Left ventricle myocardium superior (tissue), 1 donor: Measurements from ENCODE around the gene ST3GAL2. TPM values are rescaled to one million over a fixed set of nuclear protein-coding genes. Genes with fewer than 3 reads are reported as not detected.
"Not testable (repeated sequence)": the region's sequence is repeated elsewhere in the genome, so short reads cannot be mapped to it uniquely, and the experiment has no call there.

Experiments
- ATAC-seq: fragments of 200-7000 bp; cut with Tn5 transposase; one replicate; pipeline ENCODE4 v1.9.1; 2020; ENCODE audit warnings: mild to moderate bottlenecking, moderate library complexity
- DNase-seq: peaks from one replicate; pipeline ENCODE4 v3.0.0-alpha.2; 2020
- intact Hi-C: fragments of 100-400 bp; cut with micrococcal nuclease; formaldehyde crosslinking; loops from one replicate; pipeline ENCODE4 v1.11.0; 2022
- total RNA-seq: library from RNA; stranded (reverse); fragmentation: NEBNext Ultra II Directional; extraction: Animal tissue kit (Norgen Biotek cat#: 25700); gene quantifications from one replicate; pipeline ENCODE4 v1.2.1, GENCODE V29; 2021
- donor health status: DM: no; HTN: yes; CAD: no; lungs with severe emphysema.

ST3GAL2 gene
- total RNA-seq, 1 donor from 2014 or later: 19.0 TPM

DNA sequence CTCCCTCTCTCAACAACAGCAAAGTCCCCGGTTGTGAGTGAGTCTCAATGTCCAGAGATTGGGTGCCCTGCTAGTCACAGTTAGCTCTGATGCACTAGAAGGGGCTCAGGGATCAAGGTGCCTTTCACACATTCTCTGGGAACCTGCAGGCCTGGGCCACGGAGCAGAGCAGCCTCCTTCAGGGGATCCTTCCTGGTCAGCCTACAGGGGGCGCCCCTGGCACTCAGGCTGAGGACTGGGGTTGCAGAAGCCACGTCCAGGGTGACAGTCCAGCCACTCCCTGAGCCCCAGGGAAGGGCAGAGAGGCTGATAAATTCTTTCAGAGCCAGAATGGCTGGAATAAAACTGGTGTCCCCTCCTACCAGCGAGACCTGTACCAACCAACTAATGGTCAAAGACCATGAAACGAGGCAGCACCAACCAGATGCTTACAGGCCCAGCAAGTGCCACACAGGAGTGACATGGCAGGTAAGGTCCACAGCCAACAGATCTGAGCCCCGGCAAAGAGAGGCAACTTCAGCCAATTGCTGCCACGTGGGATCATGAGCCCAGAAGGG, 43.5 kb downstream of the ST3GAL2 start:
- intact Hi-C loops: loop anchor here (10.0 kb wide), 1 partner anchor 49 kb away; no protein-coding TSS in a partner anchor
- ATAC-seq (peak; percentile 83), DNase-seq (peak; percentile 80)

DNA sequence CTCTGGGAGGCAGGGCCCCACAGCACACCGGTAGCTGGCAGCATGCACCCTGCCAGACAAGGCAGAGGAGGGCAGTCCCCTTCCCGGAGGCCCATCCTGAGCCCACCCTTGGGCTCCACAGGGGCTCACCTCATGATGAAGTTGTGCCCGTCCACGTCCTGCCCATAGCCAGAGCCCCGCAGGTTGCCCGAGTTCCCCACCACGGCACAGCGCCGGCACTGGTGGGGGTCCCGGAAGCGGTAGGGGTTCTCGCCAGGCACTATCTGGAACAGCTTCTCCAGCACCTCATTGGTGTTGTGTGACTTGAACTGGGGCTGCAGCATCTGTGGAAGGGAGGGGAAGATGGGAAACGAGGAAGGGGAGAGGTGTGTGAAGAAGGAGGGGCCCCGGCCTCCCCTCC, 44.0 kb downstream of the ST3GAL2 start:
- DNase-seq: no peak
- intact Hi-C loops: loop anchor here (10.0 kb wide), 1 partner anchor 50 kb away; no protein-coding TSS in a partner anchor
- ATAC-seq: no peak

DNA sequence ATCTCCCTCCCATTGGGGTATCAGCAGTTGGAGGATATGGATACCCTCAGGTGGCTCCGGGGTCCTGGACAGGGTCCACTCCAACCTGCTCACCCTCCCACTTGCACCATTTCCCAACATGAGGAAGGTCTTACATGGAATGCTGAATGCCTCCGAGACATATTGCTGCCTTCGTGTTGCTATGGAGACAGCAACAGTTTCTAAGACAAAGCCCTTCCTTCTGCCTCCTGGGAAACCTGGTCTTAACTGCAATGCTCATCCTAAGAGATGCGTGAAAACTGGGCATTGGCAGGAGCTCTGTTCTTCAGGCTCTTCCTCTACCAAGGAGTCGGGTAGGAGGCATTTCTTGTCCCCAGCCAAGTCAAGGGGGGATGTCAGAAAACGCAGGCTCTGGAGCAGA, 45.2 kb downstream of the ST3GAL2 start:
- no peak for ATAC-seq
- DNase-seq: no peak
- intact Hi-C loops: loop anchor here (10.0 kb wide), 1 partner anchor 51 kb away; no protein-coding TSS in a partner anchor

DNA sequence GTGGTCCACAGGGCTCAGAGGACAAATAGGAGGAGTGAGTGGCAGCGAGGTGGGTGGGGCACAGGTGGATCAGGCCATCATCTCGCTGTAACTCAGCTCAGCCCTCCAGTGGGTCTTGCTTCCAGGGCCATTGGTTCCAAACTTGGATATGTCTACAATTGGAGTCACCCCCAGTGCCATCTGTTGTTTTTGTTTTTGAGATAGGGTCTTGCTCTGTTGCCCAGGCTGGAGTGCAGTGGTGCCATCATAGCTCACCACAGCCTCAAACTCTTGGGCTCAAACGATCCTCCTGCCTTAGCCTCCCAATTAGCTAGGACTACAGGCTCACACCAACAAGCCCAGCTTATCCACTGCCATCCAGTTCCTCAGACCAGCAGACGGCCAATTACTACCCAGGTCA, 46.3 kb downstream of the ST3GAL2 start:
- no peak for ATAC-seq
- DNase-seq: no peak
- intact Hi-C loops: loop anchor here (10.0 kb wide), 1 partner anchor 52 kb away; no protein-coding TSS in a partner anchor

DNA sequence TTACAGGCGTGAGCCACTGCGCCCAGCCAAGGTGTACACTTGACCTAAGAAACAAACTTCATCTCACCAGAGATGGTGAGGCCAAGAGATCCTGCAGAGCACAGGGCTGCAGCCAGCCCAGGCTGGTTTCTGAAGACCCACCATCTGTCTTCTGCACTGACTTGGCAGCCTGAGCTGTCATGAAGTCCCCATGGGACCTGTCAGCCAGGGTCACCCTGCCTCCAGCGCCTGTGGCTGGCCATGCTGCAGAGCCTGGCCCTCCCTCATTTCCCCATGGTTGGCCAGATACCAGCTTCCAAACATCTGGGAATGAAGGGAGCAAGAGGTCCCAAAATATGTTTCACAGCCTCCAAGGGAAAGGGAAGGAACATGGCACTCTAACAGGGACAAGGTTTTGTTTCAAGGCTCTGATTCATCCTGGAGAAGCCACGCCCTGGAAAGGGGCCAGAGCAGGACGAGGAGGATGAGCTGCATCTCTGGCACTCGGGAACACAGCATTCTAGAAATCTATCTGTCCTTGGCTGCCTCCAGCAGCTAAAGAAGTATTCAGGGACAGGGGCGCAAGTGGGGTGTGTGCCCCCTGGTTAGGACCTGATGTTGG, 46.9 kb downstream of the ST3GAL2 start:
- ATAC-seq (peak; percentile 46), DNase-seq (peak; percentile 56)

DNA sequence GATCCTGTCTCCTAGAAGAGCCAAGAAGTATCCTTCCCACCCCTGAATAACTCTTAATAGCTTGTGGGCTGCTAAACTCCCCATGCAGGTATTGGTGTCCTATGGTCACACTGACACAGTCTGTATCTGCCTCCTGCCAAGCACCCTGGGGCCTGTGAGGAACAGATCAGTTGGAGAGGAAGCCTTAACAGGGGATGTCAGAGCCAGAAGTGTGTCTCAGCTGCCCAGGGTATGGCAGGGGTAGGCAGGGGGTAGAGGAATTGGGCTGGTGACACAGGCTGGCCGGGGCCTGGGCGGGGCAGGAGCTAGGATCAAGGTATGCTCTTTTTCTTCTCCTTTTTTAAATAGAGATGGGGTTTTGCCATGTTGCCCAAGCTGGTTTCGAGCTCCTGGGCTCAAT, 47.5 kb downstream of the ST3GAL2 start:
- DNase-seq (no peak), ATAC-seq (no peak)
- intact Hi-C loops: loop anchor here (10.0 kb wide), 1 partner anchor 53 kb away; no protein-coding TSS in a partner anchor

More for the DNA sequence above, 46.9 kb downstream of the ST3GAL2 start:
- intact Hi-C loops: loop anchor here (10.0 kb wide), 1 partner anchor 53 kb away; no protein-coding TSS in a partner anchor

DNA sequence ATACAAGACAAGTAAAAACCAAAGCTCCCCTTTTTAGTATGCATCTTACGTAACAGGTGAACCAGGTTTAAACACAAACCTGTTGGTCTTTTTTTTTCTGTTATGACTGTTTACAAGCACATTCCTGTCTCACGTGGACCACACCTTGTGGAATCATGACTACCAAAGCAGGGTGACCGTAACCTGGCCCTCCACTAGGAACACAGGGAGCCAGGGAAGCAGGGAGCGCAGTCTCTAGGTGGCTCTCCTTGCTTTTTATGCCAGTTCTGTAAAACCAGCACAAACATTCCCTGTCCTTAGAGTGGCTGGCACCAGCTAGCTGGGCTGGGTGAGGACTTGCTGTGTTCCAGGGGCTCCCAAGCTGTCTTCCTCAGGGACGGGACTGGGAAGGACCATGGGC, 48.1 kb downstream of the ST3GAL2 start:
- intact Hi-C loops: loop anchor here (10.0 kb wide), 1 partner anchor 54 kb away; no protein-coding TSS in a partner anchor
- no peak for ATAC-seq
- DNase-seq: no peak

DNA sequence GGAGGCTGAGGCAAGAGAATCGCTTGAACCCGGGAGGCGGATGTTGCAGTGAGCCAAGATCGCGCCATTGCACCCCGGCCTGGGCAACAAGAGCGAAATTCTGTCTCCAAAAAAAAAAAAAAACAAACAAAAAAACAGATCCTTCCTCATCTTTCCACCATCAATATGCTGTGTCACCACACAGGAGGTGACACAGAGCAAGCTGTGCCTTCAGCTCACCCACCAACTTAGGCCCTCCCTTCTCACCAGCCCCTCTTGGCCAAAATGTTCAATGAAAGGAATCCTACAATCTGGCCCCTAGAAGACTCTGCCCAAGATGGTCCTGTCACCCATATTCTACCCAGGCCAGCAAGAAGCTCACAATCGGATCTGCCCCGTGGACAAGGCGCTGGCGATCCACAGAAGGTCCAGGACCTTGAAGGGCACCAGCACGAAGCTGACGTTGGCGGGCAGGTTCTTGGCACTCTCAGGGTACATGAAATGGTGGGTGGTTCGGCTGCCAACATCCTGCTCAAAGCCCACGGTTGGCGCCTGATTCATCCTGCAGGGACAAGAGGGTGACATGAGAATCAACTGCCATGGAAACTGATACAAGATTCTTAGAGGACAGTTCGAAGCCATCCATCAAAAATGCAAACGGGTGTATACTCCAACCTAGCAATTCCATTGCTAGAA, 50.8 kb downstream of the ST3GAL2 start:
- intact Hi-C loops: no loop called here
- peak; percentile 14 for ATAC-seq
- DNase-seq: no peak

DNA sequence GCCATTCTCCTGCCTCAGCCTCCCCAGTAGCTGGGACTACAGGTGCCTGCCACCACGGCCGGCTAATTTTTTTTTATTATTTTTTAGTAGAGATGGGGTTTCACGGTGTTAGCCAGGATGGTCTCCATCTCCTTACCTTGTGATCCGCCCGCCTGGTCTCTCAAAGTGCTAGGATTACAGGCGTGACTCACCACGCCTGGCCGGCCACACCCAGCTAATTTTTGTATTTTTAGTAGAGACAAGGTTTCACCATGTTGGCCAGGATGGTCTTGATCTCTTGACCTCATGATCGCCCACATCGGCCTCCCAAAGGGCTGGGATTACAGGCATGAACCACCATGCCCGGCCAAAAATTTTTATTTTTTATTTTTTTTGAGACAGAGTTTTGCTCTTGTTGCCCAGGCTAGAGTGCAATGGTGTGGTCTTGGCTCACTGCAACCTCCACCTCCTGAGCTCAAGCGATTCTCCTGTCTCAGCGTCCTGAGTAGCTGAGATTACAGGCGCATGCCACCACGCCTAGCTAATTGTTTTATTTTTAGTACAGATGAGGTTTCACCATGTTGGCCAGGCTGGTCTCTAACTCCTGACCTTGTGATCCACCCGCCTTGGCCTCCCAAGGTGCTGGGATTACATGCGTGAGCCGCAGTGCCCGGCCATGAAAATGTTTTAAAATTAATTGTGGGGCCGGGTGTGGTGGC, 52.5 kb downstream of the ST3GAL2 start:
- DNase-seq (peak; percentile 48), ATAC-seq (peak; percentile 65)
- intact Hi-C loops: not testable (repeated sequence)

DNA sequence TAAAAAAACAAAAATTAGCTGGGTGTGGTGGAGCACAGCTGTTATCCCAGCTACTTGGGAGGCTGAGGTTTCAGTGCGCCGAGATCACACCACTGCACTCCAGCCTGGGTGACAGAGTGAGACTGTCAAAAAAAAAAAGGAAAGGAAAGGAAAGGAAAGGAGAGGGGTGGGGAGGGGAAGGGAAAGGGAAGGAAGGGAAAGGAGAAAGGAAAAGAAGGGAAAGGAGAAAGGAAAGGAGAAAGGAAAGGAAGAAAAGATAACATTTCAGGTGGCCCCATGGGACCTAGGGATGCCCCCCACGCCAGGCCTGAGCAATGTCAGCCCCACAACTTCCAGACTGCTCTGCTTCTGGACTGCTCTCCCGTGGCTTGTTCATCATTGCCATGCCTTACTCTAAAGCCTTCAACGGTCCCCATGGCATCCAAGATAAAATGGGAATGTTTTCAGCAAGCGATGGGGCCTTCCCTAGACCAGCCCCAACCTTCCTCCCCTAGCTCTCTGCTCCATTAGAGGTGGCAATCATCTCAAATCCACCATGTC, 55.4 kb downstream of the ST3GAL2 start:
- ATAC-seq: no peak
- intact Hi-C loops: no loop called here

DNA sequence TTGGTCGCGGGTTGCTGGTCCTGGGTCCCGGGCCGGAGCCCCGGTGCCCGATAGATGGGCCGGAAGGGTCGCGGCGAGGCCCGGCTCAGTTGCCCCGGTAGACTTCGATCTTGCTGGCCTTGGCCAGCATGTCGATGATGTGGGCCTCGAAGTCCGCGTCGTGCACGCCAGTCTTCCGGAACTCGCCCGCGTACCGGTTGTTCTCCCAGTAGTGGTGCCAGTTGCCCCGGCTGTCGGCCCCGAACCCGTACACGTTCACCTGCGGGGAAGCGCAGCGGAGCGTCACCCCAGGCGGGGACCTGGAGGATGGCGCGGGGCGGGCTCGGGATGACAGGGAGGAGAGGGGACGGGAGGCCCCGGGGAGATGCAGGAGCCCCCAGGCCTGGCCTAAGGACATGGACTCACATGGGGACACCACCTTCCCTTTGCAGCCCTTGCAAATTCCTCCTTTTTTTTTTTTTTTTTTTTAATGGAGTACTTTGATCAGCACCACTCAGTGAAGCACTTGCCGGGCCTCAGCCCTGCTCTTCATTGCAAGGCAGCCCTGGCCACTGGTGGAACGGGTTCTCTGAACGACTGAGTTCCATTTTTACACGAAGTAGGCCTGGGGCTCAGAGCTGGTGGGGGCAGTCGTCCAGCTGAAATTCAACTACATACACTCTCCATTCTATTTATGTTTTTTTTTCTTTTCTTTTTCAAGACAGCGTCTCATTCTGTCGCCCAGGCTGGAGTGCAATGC, 57.1 kb downstream of the ST3GAL2 start:
- ATAC-seq: peak; percentile 15
- DNase-seq: no peak
- intact Hi-C loops: no loop called here

More for the DNA sequence above, 55.4 kb downstream of the ST3GAL2 start:
- no peak for DNase-seq

DNA sequence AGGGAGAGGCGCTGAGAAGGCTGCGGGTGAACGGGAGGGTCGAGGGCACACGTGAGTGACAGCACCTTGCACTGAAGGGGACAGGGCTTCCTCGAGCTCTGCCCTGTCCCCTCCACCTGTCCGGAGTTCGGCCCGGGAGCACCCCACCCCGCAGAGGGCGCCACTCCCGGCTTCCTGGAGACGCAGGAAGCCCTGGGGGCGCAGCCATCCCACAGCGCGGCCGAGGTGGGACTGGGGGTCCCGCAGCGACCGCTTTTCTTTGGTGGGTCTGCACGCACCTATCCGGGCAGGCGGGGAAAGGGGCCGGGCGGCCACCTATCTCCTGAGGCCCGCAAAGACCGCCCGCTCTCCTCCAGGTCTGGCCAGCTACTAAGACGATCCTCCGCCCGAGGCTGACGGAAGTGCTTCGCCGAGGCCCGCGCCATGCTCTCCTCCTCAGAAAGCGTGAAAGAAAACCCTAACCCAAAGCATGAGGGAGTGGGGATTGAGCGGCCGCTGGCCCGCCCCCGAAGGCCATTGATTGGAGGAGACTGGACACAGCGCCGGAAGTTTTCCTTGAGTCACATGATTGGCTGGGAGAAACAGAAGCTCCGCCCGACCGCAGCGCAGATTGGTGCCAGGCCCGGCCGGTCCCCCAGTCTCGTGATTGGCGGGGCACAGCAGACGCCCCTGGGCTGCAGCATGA, 57.8 kb downstream of the ST3GAL2 start:
- ATAC-seq (peak; percentile 96), DNase-seq (peak; percentile 97)
- intact Hi-C loops: no loop called here

DNA sequence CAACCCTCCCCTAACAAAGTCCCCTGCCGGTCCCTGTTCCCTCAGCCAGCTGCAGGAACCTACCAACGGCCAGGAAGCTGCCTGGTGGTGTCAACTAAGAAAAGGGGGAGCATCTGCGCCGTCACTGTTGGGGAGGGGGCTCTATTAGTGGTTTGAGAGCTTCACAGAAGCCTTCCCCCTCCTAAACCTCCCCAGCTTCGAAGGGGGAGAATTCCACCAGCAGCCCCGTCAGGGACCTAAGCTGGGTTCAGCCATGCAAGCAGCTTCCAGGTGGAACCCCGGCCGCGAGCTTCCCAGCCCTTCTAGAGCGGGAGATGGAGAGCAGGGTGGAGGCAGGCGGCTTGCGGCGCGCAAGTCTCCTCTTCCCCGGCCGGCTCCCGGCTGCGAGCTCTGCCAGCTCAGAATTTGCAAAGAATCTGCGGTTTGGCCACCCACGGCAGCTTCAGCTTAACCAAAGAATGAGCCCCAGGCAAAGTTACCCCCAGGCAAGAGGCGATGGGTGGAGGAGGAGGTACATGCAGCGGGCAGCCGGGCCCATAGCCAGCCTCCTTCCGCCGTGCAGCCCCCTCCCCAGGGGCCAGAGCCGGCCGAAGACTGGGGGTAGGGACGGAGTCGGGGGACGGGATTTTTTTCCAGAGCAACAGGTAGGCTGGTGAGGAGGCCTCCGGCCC, 58.5 kb downstream of the ST3GAL2 start:
- peak; percentile 39 for ATAC-seq
- intact Hi-C loops: no loop called here
- DNase-seq: peak; percentile 55

DNA sequence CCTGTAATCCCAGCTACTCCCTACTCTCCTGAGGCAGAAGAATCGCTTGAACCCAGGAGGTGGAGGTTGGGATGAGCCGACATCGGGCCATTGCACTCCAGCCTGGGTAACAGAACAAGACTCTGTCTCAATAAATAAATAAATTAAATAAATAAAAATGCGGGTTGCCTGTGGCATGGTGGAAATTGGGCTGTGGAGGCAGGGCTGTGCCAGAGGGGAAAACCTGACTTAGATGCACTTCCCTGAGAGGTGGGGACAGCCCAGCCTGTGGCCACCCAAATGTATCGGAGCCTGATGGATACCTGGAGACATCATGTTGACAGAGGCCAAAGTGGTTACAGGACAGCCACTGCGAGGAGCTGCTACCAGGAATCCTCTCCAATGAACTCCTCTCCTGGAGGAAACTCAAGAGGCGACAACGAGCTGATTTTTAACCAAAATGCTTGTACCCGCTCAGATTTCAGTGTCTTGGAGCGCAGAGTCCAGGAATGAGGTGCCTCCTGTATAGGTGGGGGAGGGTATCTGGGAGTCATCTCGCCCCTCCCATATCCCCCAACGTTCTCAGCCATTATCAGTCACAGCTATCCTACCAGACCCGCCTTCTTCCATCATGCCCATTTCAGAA, 59.9 kb downstream of the ST3GAL2 start:
- no peak for DNase-seq
- intact Hi-C loops: no loop called here
- ATAC-seq: no peak

DNA sequence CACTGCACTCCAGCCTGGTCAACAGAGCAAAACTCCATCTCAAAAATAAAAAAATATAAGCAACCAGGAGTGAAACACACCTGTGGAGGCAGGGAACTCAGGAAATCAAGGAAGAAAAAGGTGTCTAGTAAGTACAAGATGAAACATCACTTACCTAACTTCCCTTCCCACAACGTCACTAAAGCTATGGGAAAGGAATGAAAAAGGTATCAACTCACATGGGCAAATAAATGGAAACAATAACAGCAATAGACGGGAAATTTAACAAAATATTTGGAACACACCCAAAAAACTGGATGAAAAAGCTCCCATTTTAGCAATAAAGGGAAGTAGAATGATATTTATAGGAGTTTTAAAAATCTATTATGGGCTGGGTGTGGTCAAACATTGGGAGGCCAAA, 61.1 kb downstream of the ST3GAL2 start:
- no peak for ATAC-seq
- no peak for DNase-seq
- intact Hi-C loops: no loop called here

DNA sequence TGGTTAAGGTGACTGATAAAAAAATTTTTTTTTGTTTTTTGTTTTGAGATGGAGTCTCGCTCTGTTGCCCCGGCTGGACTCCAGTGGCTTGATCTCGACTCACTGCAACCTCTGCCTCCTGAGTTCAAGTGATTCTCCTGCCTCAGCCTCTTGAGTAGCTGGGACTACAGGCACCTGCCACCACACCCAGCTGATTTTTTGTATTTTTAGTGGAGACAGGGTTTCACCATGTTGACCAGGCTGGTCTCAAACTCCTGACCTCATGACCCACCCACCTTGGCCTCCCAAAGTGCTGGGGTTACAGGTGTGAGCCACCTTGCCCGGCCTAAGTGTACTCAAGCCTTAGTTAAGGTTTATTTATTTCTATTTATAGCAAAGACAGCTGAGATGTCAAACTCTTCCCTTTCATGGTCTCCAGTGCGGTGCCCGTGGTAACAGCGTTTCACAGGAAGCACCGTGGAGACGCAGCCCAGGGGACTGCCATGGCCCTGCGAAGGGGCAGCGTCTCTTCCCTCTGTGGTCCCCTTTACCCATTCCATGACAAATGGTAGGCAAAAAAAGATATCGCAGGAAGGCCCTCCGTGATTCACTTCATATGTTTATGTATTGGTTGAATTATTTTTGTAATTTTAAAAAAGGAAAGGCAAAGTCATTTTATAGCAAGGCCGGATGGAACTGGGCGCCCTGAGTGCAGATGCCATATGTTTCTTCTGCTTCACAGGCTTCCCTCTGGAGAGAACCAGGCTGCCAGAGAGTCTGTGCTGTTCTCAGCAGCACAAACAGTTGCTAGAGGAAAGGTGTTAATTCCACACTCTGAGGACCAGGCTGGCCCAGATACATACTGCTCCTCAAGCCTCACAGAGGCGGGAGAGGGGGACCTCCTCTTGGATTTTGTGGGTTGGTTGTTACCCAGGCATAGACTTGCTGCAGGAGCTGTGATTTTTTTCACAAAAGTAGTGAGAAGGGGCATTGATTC, 63.0 kb downstream of the ST3GAL2 start:
- intact Hi-C loops: no loop called here
- ATAC-seq (no peak), DNase-seq (no peak)
